HCT116 (cell line): Measurements from ENCODE around the gene COL2A1. TPM values are rescaled to one million over a fixed set of nuclear protein-coding genes. Genes with fewer than 3 reads are reported as not detected.

Experiments used
- ATAC-seq: fragments of 200-7000 bp; cut with Tn5 transposase; 2 replicates; pipeline ENCODE4 v1.9.1; 2020; ENCODE audit warnings: mild to moderate bottlenecking, moderate library complexity
- BruUV-seq: library from RNA; stranded (reverse); fragments of 400-500 nt; replicated peaks from 2 replicates; lab custom pipeline; 2021; lab: Mats Ljungman, UMichigan
- CTCF ChIA-PET: fragments of 300-600 bp; sonication (Branson Sonifier 250); formaldehyde crosslinking; loops from one replicate; lab custom pipeline; 2021; ENCODE audit warnings: antibody characterized with exemption; lab: Charles Lee
- POLR2A ChIA-PET: fragments of 300-600, 350-600 bp; sonication (Branson Sonifier 250); formaldehyde crosslinking; loops from one replicate; lab custom pipeline; 2021; ENCODE audit warnings: antibody characterized with exemption; lab: Charles Lee
- RAD21 ChIA-PET, 2 experiments: fragments of 300-600 bp; sonication (Branson Sonifier 250); formaldehyde crosslinking; loops; one replicate each; lab custom pipeline; 2023; ENCODE audit warnings: low total read pairs in 2 of 2; ENCODE audit not compliant: uncharacterized antibody in 2 of 2, unreplicated experiment in 2 of 2, low non-redundant PET in 1 of 2; lab: Charles Lee
- DNase-seq: peaks from one replicate; pipeline ENCODE4 v3.0.0-alpha.2; 2010; ENCODE audit warnings: low read depth, low spot score
- H2AFZ ChIP-seq: fragments of 200-600 bp; shearing (Covaris generic), sonication (generic); 2 replicates; pipeline ENCODE4 v1.6.1; 2017; ENCODE audit warnings: low read depth, mixed run types, mixed read lengths, antibody characterized with exemption, low read length; ENCODE audit not compliant: poor library complexity, severe bottlenecking
- H3K27ac ChIP-seq: 2 replicates; pipeline ENCODE4 v1.5.1; 2012; ENCODE audit warnings: low read depth, low read length
- H3K27me3 ChIP-seq: fragments of 200-600 bp; sonication (generic); 2 replicates; pipeline ENCODE4 v1.6.1; 2016; ENCODE audit warnings: mixed run types, low read length, mixed read lengths; ENCODE audit not compliant: insufficient read depth
- H3K36me3 ChIP-seq, 2 experiments: fragments of 200-500 bp in 1 of 2; fragments of 200-600 bp in 1 of 2; sonication (Bioruptor generic) in 1 of 2; sonication (generic) in 1 of 2; 2 replicates each; pipeline versions ENCODE4 v1.5.1 to v1.6.1; 2014 to 2016; ENCODE audit warnings: low read length in 2 of 2, inconsistent platforms in 1 of 2, mixed read lengths in 1 of 2, mixed run types in 1 of 2; ENCODE audit not compliant: insufficient read depth in 2 of 2, control insufficient read depth in 1 of 2
- H3K4me1 ChIP-seq, 2 experiments: fragments of 200-600 bp in 1 of 2; sonication (generic) in 1 of 2; 2 replicates each; pipeline versions ENCODE4 v1.5.1 to v1.6.1; 2012 to 2017; ENCODE audit warnings: low read length in 2 of 2, inconsistent platforms in 1 of 2, mild to moderate bottlenecking in 1 of 2, mixed read lengths in 1 of 2, mixed run types in 1 of 2, moderate library complexity in 1 of 2; ENCODE audit not compliant: insufficient read depth in 2 of 2, control insufficient read depth in 1 of 2
- H3K4me2 ChIP-seq: fragments of 200-600 bp; sonication (generic); 2 replicates; pipeline ENCODE4 v1.6.1; 2017; ENCODE audit warnings: mixed run types, low read length, mixed read lengths
- H3K4me3 ChIP-seq, 2 experiments: fragments of 200-600 bp in 1 of 2; sonication (generic) in 1 of 2; replicated peaks in 1 of 2; 2 replicates each; pipeline ENCODE4 v1.5.1; 2011 to 2016; ENCODE audit warnings: low read length in 2 of 2, control low read depth in 1 of 2, low read depth in 1 of 2, mild to moderate bottlenecking in 1 of 2, mixed read lengths in 1 of 2, mixed run types in 1 of 2
- H3K79me2 ChIP-seq: fragments of 200-600 bp; sonication (generic); 2 replicates; pipeline ENCODE4 v1.6.1; 2017; ENCODE audit warnings: mild to moderate bottlenecking, mixed run types, low read length, moderate library complexity, mixed read lengths; ENCODE audit not compliant: insufficient read depth
- H3K9ac ChIP-seq: fragments of 200-600 bp; sonication (generic); 2 replicates; pipeline ENCODE4 v1.6.1; 2016; ENCODE audit warnings: low read length, mixed read lengths
- H3K9me2 ChIP-seq: fragments of 200-600 bp; sonication (generic), shearing (Covaris generic); 2 replicates; pipeline ENCODE4 v1.6.1; 2017; ENCODE audit warnings: mixed run types, mild to moderate bottlenecking, moderate library complexity; ENCODE audit not compliant: insufficient read depth
- H3K9me3 ChIP-seq, 2 experiments: fragments of 200-500 bp in 1 of 2; fragments of 200-600 bp in 1 of 2; sonication (Bioruptor generic) in 1 of 2; sonication (generic) in 1 of 2; 2 replicates each; pipeline ENCODE4 v1.6.1; 2014 to 2017; ENCODE audit warnings: low read length in 2 of 2, mixed read lengths in 2 of 2, inconsistent platforms in 1 of 2, low read depth in 1 of 2, mild to moderate bottlenecking in 1 of 2, mixed run types in 1 of 2, moderate library complexity in 1 of 2; ENCODE audit not compliant: control insufficient read depth in 1 of 2, insufficient read depth in 1 of 2
- H4K20me1 ChIP-seq: fragments of 200-600 bp; sonication (generic), shearing (Covaris generic); 2 replicates; pipeline ENCODE4 v1.6.1; 2017; ENCODE audit warnings: mixed run types, mild to moderate bottlenecking, moderate library complexity; ENCODE audit not compliant: insufficient read depth
- CBX3 ChIP-seq: IDR thresholded peaks from 2 replicates; pipeline ENCODE4 v1.6.1; 2012; ENCODE audit warnings: low read depth
- CEBPB ChIP-seq: IDR thresholded peaks from 2 replicates; pipeline ENCODE4 v1.6.1; 2012; ENCODE audit warnings: low read depth
- CTCF ChIP-seq, 3 experiments: fragments of 200-600 bp in 1 of 3; sonication (generic) in 1 of 3; IDR thresholded peaks in 2 of 3; conservative IDR thresholded peaks in 1 of 3; 2 replicates each; pipeline ENCODE4 v1.5.1; 2012 to 2017; ENCODE audit warnings: low read depth in 2 of 3, low read length in 2 of 3, antibody characterized with exemption in 1 of 3, borderline replicate concordance in 1 of 3, control low read depth in 1 of 3, mild to moderate bottlenecking in 1 of 3, mixed read lengths in 1 of 3, mixed run types in 1 of 3, moderate library complexity in 1 of 3; ENCODE audit not compliant: insufficient read depth in 1 of 3
- EGR1 ChIP-seq: IDR thresholded peaks from 2 replicates; pipeline ENCODE4 v1.6.1; 2012; ENCODE audit warnings: low read depth
- EZH2 ChIP-seq: fragments of 200-600 bp; sonication (generic); IDR thresholded peaks from 2 replicates; pipeline ENCODE4 v1.6.1; 2017; ENCODE audit warnings: antibody characterized with exemption, mixed run types
- EZH2phosphoT487 ChIP-seq: fragments of 200-600 bp; IDR thresholded peaks from 2 replicates; pipeline ENCODE4 v1.6.1; 2018; ENCODE audit warnings: antibody characterized with exemption, borderline replicate concordance
- REST ChIP-seq: IDR thresholded peaks from 2 replicates; pipeline ENCODE4 v1.6.1; 2012; ENCODE audit warnings: low read depth
- SP1 ChIP-seq: IDR thresholded peaks from 2 replicates; pipeline ENCODE4 v1.6.1; 2012; ENCODE audit warnings: low read depth
- SRF ChIP-seq: IDR thresholded peaks from 2 replicates; pipeline ENCODE4 v1.6.1; 2012; ENCODE audit warnings: low read depth
- YY1 ChIP-seq: IDR thresholded peaks from 2 replicates; pipeline ENCODE4 v1.6.1; 2011; ENCODE audit warnings: low read length, low read depth, moderate library complexity, mild to moderate bottlenecking; ENCODE audit not compliant: insufficient replicate concordance; ENCODE audit errors: extremely low read depth
- intact Hi-C: fragments of 100-400 bp; cut with micrococcal nuclease; formaldehyde crosslinking; loops from 2 replicates; pipeline ENCODE4 v1.10.0; 2022
- total RNA-seq: library from RNA; stranded (reverse); gene quantifications from one replicate; pipeline ENCODE4 v1.2.1, GENCODE V29; 2021; ENCODE audit not compliant: unreplicated experiment

The COL2A1 gene
- total RNA-seq, 1 experiment from 2014 or later = 0.22 TPM

GRCh38 chr12:48005750-48006021, 1.4 kb upstream of the COL2A1 start:
- no peak overlapping the region for H3K4me3 ChIP-seq
- no peaks in the 10 kb centered on the region for H3K9me2 ChIP-seq
- peaks cover 7% of the 10 kb centered on the region; the same call in 1 of the 2 replicates for H3K27me3 ChIP-seq
- H3K79me2 ChIP-seq = no peaks in the 10 kb centered on the region
- H3K9me3 ChIP-seq = no peaks in the 10 kb centered on the region
- no peak overlapping the region for H2AFZ ChIP-seq
- intact Hi-C loops = no loop called here
- BruUV-seq = no TSS peak
- RAD21 ChIA-PET = no interaction called here
- TF ChIP-seq CTCF (IDR thresholded peaks at IDR 0.05 in 2 of 3, conservative IDR thresholded peaks at IDR 0.05 in 1 of 3; ENCODE audit: borderline replicate concordance in 1 of 3, insufficient read depth in 1 of 3, low read depth in 2 of 3, low read length in 2 of 3) (no peak), YY1 (no peak), EZH2phosphoT487 (no peak), CEBPB (no peak), EGR1 (no peak), SP1 (no peak)
- no peak overlapping the region for H3K9ac ChIP-seq
- CTCF ChIA-PET = no interaction called here
- no peak overlapping the region for H3K27ac ChIP-seq
- POLR2A ChIA-PET = no interaction called here
- no peak for ATAC-seq
- H3K4me2 ChIP-seq = no peak overlapping the region
- H3K36me3 ChIP-seq = no peaks in the 10 kb centered on the region
- peaks cover 7 to 18% of the 10 kb centered on the region in 2 experiments for H3K4me1 ChIP-seq
- H4K20me1 ChIP-seq = no peaks in the 10 kb centered on the region
- no peak for DNase-seq

- ATAC-seq = no peak
- Histone ChIP-seq H3K9me2 (no peaks in the 10 kb centered on the region), H3K4me2 (no peak overlapping the region), H3K9me3 (no peaks in the 10 kb centered on the region), H3K36me3 (no peaks in the 10 kb centered on the region), H3K4me1 (peaks cover 9 to 21% of the 10 kb centered on the region in 2 experiments), H3K4me3 (no peak overlapping the region), H3K27me3 (peaks cover 7% of the 10 kb centered on the region; the same call in 1 of the 2 replicates), H3K9ac (no peak overlapping the region)
- BruUV-seq = no TSS peak
- CTCF ChIA-PET = no interaction called here
- no peak for TF ChIP-seq EZH2
- no peak for TF ChIP-seq SP1
- no peak for TF ChIP-seq CTCF (IDR thresholded peaks at IDR 0.05 in 2 of 3, conservative IDR thresholded peaks at IDR 0.05 in 1 of 3; ENCODE audit: borderline replicate concordance in 1 of 3, insufficient read depth in 1 of 3, low read depth in 2 of 3, low read length in 2 of 3)
- TF ChIP-seq CBX3 = no peak
- no peak for TF ChIP-seq SRF
- no peak for TF ChIP-seq REST
- TF ChIP-seq, all 23 proteins: peak for 0
- Histone ChIP-seq H2AFZ (no peak overlapping the region), H4K20me1 (no peaks in the 10 kb centered on the region), H3K27ac (no peak overlapping the region), H3K79me2 (no peaks in the 10 kb centered on the region)
- no peak for DNase-seq
- ChIA-PET POLR2A (no interaction called here), RAD21 (no interaction called here)
- intact Hi-C loops = no loop called here
Measured at GRCh38 chr12:48005001-48005749, 899 bp upstream of the COL2A1 start.
